Mucosa of gallbladder (tissue), 1 donor: ENCODE results near the gene ZNF331. TPM values are rescaled to one million over a fixed set of nuclear protein-coding genes. Genes with fewer than 3 reads are reported as not detected.
"Not testable (repeated sequence)": the region's sequence is repeated elsewhere in the genome, so short reads cannot be mapped to it uniquely, and the experiment has no call there.

Source experiments
- DNase-seq: peaks from one replicate; pipeline ENCODE4 v3.0.0-alpha.2; 2020; ENCODE audit warnings: low spot score
- total RNA-seq: library from RNA; stranded (reverse); gene quantifications from one replicate; pipeline ENCODE4 v1.2.1, GENCODE V29; 2021
- donor health status: DM: no; HTN: no; CAD: no.

ZNF331 gene
- total RNA-seq: 27.0 TPM

DNA sequence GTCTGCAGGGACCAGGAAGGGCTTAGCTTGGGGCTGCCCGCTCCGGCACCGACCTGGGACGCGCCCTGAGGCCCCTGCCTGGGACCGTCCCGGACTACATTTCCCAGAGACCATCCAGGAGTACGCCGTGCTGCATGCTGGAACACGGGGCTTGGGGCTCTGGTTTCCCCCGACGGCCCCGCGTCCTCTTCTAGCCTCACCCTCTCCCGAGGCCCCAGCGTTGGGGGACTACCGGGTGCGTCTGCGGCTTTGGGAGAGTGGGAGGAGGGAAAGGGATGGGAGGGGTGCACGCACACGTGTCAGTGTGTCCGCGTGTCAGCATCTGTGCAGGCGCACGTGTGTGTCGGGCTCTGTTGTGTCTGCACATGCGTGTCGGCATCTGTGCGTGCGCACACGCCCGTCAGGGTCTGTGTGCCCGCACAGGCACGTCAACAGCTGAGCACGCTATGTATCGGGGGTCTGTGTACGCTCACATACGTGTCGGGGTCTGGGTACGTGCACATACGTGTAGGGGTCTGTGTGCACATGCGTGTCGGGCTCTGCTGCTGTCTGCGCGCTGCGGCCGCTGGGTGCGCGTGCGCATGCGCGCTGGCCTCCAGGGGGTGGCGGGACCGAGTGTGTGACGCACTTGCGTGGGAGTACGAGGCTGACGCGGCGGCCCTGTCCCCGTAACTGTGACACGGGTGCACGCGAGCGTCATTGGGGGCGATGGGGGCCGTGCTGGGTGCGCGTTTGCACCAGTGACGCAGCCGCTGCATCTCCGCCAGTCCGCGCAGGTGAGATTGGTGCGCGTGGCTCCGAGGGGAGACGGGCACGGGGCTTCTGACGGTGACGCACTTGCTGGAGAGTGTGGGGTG, at the start of gene ZNF331:
ZNF331 (plus strand) TSS at position 625 of the 857 bp plus-strand sequence. CDS start 31,232 bp downstream, outside the sequence.
- peak; percentile 81 for DNase-seq

DNA sequence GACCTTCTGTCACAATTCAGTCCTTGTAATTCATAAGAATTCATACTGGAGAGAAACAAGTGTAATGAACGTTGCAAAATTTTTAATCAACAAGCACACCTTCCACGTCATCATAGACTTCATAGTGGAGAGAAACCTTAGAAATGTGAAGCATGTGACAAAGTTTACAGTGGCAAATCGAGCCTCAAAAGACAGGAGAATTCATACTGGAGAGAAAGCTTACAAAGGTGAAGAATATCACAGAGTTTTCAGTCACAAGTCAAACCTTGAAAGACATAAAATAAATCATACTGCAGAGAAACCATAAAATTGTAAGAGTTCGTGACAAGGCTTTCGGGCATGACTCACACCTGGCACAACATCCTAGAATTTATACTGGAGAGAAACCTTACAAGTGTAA, 45.8 kb upstream of the ZNF331 start:
- no peak for DNase-seq

DNA sequence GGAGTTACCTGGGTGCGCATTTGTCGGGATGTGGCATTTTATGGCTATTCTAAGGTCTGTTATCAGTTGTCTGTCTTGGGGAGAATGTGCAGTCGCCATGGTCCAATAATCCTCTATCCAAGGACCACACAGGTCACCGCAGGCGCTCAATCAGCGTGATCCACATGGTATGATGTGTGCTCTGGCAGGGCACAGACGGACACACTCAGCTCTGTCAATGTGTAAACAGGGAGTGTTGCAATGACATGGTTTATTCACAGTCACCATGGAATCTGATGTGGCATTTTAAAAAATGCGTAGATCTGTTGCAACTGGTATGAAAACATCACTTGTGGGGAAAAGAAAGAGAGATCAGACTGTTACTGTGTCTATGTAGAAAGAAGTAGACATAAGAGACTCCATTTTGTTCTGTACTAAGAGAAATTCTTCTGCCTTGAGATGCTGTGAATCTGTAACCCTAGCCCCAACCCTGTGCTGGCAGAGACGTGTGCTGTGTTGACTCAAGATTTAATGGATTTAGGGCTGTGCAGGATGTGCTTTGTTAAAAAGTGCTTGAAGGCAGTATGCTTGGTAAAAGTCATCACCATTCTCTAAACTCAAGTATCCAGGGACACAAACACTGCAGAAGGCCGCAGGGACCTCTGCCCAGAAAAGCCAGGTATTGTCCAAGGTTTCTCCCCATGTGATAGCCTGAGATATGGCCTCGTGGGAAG, 40.5 kb upstream of the ZNF331 start:
- DNase-seq: not testable (repeated sequence)

GRCh38 chr19:53498024-53498395, 39.9 kb upstream of the ZNF331 start:
- DNase-seq: not testable (repeated sequence)

- DNase-seq: not testable (repeated sequence)
These were observed 34.8 kb upstream of the ZNF331 start for GRCh38 chr19:53503151-53503550.

- peak; percentile 17 for DNase-seq
These were observed 34.1 kb upstream of the ZNF331 start for GRCh38 chr19:53503671-53504364.

- not testable (repeated sequence) for DNase-seq
These were observed 33.6 kb upstream of the ZNF331 start for GRCh38 chr19:53504365-53504703.

- no peak for DNase-seq
These were observed 33.1 kb upstream of the ZNF331 start for GRCh38 chr19:53504885-53505284.

DNA sequence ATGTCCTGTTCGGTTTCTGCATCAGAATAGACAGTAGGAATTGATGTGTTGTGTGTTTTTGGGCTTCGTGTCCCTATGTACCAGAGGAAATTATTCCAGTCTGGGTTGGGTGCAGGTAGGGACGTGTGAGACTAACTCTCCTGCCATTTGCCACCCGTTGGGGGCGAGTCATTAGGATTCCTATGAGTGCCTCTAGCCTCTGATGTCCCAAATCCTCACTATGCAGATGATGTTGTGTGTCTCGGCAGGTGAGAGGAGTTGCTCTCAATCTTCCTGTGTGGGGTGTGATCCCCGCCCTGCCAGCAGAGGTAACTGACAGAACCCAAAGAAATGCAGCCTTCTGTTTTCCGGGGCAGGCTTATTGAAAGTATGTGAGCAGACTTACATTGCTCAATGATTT, 31.2 kb upstream of the ZNF331 start:
- no peak for DNase-seq

- peak; percentile 15 for DNase-seq
These were observed 30.2 kb upstream of the ZNF331 start for GRCh38 chr19:53507523-53508442.

DNA sequence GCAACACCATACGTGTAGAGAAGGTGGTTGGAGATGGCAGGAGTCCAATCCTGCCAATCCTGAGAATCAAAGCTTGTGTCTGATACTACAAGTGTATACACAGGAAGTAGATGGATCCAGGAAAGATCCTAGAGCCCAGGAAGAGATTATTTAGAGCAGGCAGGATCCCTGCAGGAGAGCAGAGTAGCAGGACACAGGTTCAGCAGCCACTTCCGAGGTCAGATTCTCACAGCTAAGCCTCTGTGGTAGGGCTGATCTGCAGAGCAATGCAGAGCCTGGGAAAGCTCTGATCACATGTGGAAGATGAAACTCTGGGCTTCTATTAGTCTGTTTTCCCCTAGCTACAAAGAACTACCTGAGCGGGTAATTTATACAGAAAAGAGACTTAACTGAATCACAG, 28.5 kb upstream of the ZNF331 start:
- DNase-seq: no peak

DNA sequence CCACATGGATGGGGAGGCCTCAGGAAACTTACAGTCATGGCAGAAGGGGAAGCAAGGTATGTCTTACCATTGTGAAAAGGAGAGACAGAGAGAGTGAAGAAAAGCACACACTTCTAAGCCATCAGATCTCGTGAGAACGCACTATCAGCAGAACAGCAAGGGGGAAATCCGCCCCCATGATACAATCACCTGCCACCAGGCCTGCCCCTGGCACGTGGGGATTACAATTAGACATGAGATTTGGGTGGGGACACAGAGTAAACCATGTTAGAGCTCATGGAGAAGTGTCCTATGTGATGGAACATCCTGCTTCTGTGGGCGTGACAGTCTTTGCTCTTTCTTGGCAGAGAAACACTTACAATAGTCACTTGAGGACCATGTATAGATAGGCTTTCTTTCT, 28.1 kb upstream of the ZNF331 start:
- no peak for DNase-seq

DNA sequence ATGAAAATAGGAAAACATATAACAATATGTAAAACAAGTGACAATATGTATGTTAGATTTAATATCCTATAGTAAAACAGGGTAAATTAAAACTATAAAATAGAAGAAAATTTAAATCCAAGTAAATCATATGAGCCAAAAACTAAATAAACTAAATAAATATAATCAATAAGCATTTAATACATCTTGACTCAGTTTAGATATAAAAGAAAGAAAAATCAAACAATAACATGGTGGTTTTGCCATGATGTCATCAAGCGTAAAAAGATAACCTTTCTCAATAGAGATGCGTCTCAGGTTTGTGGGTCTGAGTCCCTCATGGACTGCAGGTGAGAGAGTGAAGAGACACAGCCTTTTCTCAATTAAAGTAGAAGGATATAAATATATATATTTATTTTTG, 26.6 kb upstream of the ZNF331 start:
- no peak for DNase-seq

DNA sequence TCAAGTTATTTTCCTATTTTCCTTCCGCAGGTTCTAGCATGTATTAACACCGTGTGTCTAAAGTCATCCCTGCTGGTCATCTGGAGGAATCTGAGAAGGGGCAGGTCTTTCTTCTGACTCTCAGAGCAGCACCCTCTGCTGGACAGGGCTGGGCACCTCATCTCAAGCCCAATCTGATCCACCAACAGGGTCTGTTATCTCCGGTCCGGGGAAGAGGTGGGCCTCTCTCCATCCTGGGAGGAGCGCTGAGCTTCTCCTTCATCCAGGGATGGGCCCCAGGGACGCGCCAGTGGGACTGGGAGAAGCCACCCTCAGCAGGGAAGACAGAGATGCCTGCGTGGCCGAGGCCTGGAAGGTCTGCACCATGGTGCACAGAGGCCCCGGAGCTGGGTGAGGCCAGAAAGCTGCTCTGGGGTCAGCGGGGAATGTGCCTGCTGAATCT, 26.0 kb upstream of the ZNF331 start:
- peak; percentile 63 for DNase-seq

DNA sequence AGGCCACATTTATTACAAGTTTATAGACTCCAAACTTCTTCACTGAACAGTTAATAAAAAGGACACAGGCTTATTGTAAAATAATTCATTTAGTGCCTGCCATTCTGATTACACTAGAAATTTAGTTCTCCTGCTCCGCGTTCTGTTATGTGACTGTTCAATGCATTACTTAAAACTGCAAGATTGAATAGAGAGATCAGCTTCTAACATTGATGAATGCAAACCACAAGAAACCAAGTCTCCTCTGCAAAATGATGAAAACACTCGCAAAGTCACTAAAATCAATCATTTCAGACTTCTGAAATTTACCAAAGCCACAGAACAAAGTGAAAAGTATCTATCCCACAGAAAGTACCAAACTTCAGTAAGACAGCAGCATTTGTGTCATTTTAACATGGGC, 22.9 kb upstream of the ZNF331 start:
- DNase-seq: not testable (repeated sequence)

- no peak for DNase-seq
These were observed 20.7 kb upstream of the ZNF331 start for GRCh38 chr19:53517114-53517741.

- no peak for DNase-seq
These were observed 19.8 kb upstream of the ZNF331 start for GRCh38 chr19:53518121-53518520.

GRCh38 chr19:53518716-53519115, 19.2 kb upstream of the ZNF331 start:
- no peak for DNase-seq

DNA sequence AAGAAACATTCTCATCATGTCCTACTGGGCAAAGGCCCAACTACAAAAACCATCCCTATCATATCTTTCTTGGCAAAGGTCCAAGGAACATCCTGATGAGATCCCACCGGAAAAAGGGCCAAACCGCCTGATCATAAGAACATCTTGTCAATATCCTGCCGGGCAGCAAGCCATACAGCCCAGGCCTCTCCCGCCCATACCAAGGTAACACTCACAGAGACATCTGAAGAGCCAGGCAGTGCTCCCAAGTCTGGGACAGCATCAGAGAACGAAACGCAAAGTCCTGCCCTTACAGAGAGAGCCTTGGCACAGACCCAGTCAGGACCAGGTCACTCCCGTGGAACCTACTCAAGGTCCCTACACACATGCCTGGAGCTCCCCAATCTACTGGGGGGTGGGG, 18.5 kb upstream of the ZNF331 start:
- no peak for DNase-seq

DNA sequence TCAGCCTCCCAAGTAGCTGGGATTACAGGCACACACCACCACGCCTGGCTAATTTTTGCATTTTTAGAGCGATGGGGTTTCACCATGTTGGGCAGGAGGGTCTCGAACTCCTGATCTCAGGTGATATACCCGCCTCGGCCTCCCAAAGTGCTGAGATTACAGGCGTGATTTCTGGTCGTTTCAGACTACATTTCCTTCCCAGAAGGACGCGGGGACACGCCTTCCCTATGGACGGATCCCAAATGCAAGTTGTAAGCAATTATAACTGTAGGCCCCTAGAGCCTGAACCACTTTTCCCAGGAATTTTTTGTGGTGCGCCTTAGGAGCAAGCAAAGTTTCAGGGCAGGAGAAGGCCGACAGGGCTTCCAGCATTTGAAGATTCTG, 17.8 kb upstream of the ZNF331 start:
- no peak for DNase-seq
